SU-DHL-6 (cell line): ENCODE results near the gene RBMS1.

ENCODE experiments used
- H2AFZ ChIP-seq: fragments of 200-600 bp; sonication (generic); 2 replicates; pipeline ENCODE4 v1.6.1; 2014; ENCODE audit warnings: low read depth, mild to moderate bottlenecking, moderate library complexity, mixed read lengths, antibody characterized with exemption, low read length; ENCODE audit not compliant: severe bottlenecking
- H3F3A ChIP-seq: fragments of 200-600 bp; shearing (Covaris generic); 2 replicates; pipeline ENCODE4 v1.6.0; 2016; ENCODE audit warnings: antibody characterized with exemption, mild to moderate bottlenecking; ENCODE audit not compliant: insufficient read depth
- H3K27ac ChIP-seq: fragments of 200-600 bp; sonication (generic); 2 replicates; pipeline ENCODE4 v1.5.1; 2016; ENCODE audit warnings: low read depth, mild to moderate bottlenecking, low read length, moderate library complexity, mixed read lengths
- H3K27me3 ChIP-seq: fragments of 200-600 bp; sonication (generic), shearing (Covaris generic); 2 replicates; pipeline ENCODE4 v1.6.0; 2014; ENCODE audit warnings: mild to moderate bottlenecking, low read length
- H3K36me3 ChIP-seq: fragments of 200-600 bp; sonication (generic); 2 replicates; pipeline ENCODE4 v1.6.1; 2014; ENCODE audit warnings: mild to moderate bottlenecking, low read length, mixed read lengths
- H3K4me2 ChIP-seq: fragments of 300-600, 200-600 bp; shearing (Covaris generic), sonication (generic); 2 replicates; pipeline ENCODE4 v1.6.0; 2014; ENCODE audit warnings: low read length, low read depth, mild to moderate bottlenecking; ENCODE audit not compliant: poor library complexity, severe bottlenecking
- H3K4me3 ChIP-seq: fragments of 200-600 bp; sonication (generic); 2 replicates; pipeline ENCODE4 v1.5.1; 2014; ENCODE audit warnings: antibody characterized with exemption, low read length, mild to moderate bottlenecking, mixed read lengths; ENCODE audit not compliant: insufficient read depth, poor library complexity, severe bottlenecking
- H3K79me2 ChIP-seq: fragments of 200-600 bp; sonication (generic); 2 replicates; pipeline ENCODE4 v1.6.1; 2014; ENCODE audit warnings: mild to moderate bottlenecking, low read length, moderate library complexity; ENCODE audit not compliant: insufficient read depth
- H3K9ac ChIP-seq: fragments of 200-600 bp; sonication (generic); 2 replicates; pipeline ENCODE4 v1.7.0; 2014; ENCODE audit warnings: mild to moderate bottlenecking, low read length
- H3K9me2 ChIP-seq: fragments of 200-600 bp; sonication (generic); replicated peaks from 2 replicates; pipeline ENCODE4 v1.6.1; 2014; ENCODE audit warnings: low read length; ENCODE audit not compliant: insufficient read depth
- H3K9me3 ChIP-seq: fragments of 200-600 bp; sonication (generic); 2 replicates; pipeline ENCODE4 v1.6.1; 2014; ENCODE audit warnings: low read length, mixed read lengths; ENCODE audit not compliant: insufficient read depth
- H4K20me1 ChIP-seq: fragments of 200-600 bp; sonication (generic); 2 replicates; pipeline ENCODE4 v1.6.1; 2014; ENCODE audit warnings: low read depth, mild to moderate bottlenecking, antibody characterized with exemption, low read length, moderate library complexity, mixed read lengths
- CTCF ChIP-seq: fragments of 200-600 bp; sonication (generic); IDR thresholded peaks from one replicate; pipeline ENCODE4 v1.5.1; 2017; ENCODE audit warnings: antibody characterized with exemption, mild to moderate bottlenecking, low read length, moderate library complexity; ENCODE audit not compliant: insufficient read depth, poor library complexity, severe bottlenecking
- EZH2phosphoT487 ChIP-seq: fragments of 200-600 bp; sonication (generic), shearing (Covaris generic); conservative IDR thresholded peaks from 2 replicates; pipeline ENCODE4 v1.6.1; 2018; ENCODE audit warnings: mild to moderate bottlenecking, antibody characterized with exemption, low read length, moderate library complexity, mixed read lengths

RBMS1 gene

DNA sequence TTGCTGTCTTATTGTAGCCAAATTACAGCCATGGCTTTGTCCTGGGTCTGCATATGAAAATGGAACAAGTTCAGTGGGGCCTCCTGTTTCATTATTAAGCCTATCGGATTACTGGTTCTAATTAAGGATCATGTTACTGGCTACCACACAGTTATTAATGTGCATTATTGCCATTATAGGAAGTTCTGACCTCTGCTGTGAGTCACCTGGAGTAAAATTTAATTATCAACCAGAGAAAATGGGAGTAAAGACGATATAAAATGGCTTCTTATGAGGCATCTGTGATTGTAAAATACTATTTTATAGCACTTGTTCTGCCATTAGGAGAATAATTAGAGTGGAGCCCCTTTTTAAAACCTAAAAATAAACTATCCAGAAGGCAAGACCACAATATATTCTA lies 150.2 kb downstream of the RBMS1 start:
- Histone ChIP-seq H3F3A (no peaks in the 10 kb centered on the region), H3K36me3 (no peaks in the 10 kb centered on the region), H3K4me2 (no peak overlapping the region), H2AFZ (no peak overlapping the region), H3K27me3 (no peaks in the 10 kb centered on the region), H3K79me2 (no peaks in the 10 kb centered on the region), H3K27ac (no peak overlapping the region), H3K4me3 (no peak overlapping the region), H4K20me1 (no peaks in the 10 kb centered on the region), H3K9me2 (no peaks in the 10 kb centered on the region), H3K9me3 (no peaks in the 10 kb centered on the region), H3K9ac (no peak overlapping the region)
- no peak for TF ChIP-seq CTCF
- no peak for TF ChIP-seq EZH2phosphoT487

- Histone ChIP-seq H3K9me2 (no peaks in the 10 kb centered on the region), H3K27me3 (no peaks in the 10 kb centered on the region), H3K79me2 (no peaks in the 10 kb centered on the region), H3K4me2 (no peak overlapping the region), H3F3A (no peaks in the 10 kb centered on the region), H3K9me3 (no peaks in the 10 kb centered on the region), H3K27ac (no peak overlapping the region), H4K20me1 (no peaks in the 10 kb centered on the region), H3K9ac (no peak overlapping the region), H3K4me3 (no peak overlapping the region), H2AFZ (no peak overlapping the region), H3K36me3 (no peaks in the 10 kb centered on the region)
- TF ChIP-seq CTCF (no peak), EZH2phosphoT487 (no peak)
Observed at GRCh38 chr2:160339726-160340125, 153.9 kb downstream of the RBMS1 start.

DNA sequence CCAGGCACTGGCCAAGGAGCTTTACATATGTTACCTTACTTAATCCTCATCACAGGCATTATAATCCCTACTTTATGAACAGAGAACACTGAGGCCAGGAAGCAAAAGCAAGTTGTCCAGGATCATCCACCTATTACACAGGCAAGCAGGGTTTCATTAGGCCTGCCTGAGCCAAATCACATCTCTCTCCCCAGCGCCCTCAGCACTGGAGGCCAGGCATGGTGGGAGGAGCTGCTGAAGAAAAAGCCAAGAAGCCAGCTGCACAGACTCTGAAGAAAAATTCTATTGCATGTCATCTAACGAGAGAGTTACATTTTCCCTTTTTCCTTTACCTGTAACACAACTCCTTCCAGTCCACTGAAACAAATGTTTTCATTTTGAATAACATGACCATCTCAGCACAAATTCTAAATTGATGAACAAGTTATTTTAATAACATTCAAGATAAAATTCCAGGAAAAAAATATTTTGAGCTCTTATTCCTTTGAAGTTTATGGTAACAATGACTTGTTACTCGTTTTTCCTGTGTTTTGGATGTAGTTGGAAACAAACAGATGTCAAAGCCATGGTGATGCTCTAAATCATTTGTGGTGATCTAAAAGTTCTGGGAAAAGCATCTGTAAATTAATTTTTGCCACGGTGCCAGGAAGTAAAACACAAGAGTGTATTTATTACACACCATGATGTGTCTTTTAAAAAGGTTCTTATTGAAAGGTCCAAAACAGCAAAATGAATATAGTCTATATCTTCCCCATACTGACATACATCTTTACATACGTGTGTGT lies 154.5 kb downstream of the RBMS1 start:
- no peak overlapping the region for H3K27ac ChIP-seq
- no peaks in the 10 kb centered on the region for H3K9me3 ChIP-seq
- H3K36me3 ChIP-seq = no peaks in the 10 kb centered on the region
- no peaks in the 10 kb centered on the region for H3K27me3 ChIP-seq
- H3K4me2 ChIP-seq = no peak overlapping the region
- no peaks in the 10 kb centered on the region for H3K79me2 ChIP-seq
- no peaks in the 10 kb centered on the region for H4K20me1 ChIP-seq
- H3F3A ChIP-seq = no peaks in the 10 kb centered on the region
- H2AFZ ChIP-seq = no peak overlapping the region
- TF ChIP-seq CTCF (no peak), EZH2phosphoT487 (no peak)
- H3K9ac ChIP-seq = no peak overlapping the region
- no peak overlapping the region for H3K4me3 ChIP-seq
- H3K9me2 ChIP-seq = no peaks in the 10 kb centered on the region
